Frontal cortex (tissue), 4 donors: ENCODE results near the gene SCAND1. TPM values are rescaled to one million over a fixed set of nuclear protein-coding genes. Genes with fewer than 3 reads are reported as not detected.

Source experiments
- DNase-seq, 2 donors: peaks; one replicate each; pipeline ENCODE4 v3.0.0; 2012; ENCODE audit warnings: low spot score in 2 of 2
- FAIRE-seq: peaks from 2 replicates; lab custom pipeline; 2012; peaks lifted over from hg19 to GRCh38; lab: Jason Lieb, UNC
- small RNA-seq: library from RNA; depleted of rRNA; stranded (forward); fragments of <200 nt; gene quantifications from one replicate; pipeline ENCODE3, GENCODE V24; 2014
- total RNA-seq: library from RNA; depleted of rRNA; stranded (reverse); fragments of >200 nt; gene quantifications from one replicate; pipeline ENCODE4 v1.2.3, GENCODE V29; 2014
- donor health status: control.
- donor health status: control.
- donor health status: control.

The SCAND1 gene
- total RNA-seq, 1 donor from 2014 or later: 33.8 TPM

DNA sequence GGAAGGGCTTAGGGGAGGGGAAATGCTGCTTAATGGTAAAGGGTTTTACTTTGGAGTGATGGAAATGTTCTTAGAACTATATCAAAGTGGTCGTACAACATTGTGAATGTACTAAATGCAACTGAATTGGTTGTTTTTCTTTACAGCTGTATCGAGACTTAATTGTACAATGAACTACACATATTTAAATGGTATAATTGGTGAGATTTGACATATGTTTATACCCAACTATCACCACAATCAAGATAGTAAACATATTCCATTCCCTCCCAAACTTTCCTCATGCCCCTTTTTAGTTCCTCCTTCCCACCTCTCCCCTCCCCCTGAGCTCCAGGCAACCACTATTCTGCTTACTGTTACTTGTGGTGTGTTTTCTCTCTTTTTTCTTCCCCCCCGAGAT lies 44.0 kb downstream of the SCAND1 start:
- no peak for DNase-seq
- no peak for FAIRE-seq

- no peak for FAIRE-seq
- no peak for DNase-seq
These were observed 44.5 kb downstream of the SCAND1 start for GRCh38 chr20:35909796-35910195.

GRCh38 chr20:35909176-35909575 lies 45.1 kb downstream of the SCAND1 start:
- no peak for FAIRE-seq

DNA sequence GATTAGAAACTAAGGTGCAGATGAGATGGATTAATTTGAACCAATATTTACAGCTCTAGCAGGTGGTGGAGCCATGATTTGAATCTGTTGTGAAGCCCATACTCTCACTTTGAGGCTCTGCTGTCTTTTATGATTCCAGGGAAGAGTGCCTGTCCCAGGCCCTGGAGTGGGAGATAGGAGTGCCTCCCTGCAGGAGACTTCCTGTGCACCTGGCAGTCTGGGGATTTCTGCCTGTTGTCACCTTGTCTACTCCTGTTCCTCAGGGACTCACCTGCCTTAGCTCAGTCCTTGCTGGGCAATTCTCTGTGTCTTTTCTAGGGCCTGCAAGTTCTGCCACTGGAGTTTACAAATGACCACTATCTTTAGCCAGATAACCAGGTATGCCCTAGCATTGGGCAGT lies 46.3 kb downstream of the SCAND1 start:
- no peak for FAIRE-seq
- no peak for DNase-seq

More at GRCh38 chr20:35909176-35909575, 45.1 kb downstream of the SCAND1 start:
- no peak for DNase-seq

- FAIRE-seq (no peak), DNase-seq (no peak)
These were observed 47.1 kb downstream of the SCAND1 start for GRCh38 chr20:35907017-35907701.

DNA sequence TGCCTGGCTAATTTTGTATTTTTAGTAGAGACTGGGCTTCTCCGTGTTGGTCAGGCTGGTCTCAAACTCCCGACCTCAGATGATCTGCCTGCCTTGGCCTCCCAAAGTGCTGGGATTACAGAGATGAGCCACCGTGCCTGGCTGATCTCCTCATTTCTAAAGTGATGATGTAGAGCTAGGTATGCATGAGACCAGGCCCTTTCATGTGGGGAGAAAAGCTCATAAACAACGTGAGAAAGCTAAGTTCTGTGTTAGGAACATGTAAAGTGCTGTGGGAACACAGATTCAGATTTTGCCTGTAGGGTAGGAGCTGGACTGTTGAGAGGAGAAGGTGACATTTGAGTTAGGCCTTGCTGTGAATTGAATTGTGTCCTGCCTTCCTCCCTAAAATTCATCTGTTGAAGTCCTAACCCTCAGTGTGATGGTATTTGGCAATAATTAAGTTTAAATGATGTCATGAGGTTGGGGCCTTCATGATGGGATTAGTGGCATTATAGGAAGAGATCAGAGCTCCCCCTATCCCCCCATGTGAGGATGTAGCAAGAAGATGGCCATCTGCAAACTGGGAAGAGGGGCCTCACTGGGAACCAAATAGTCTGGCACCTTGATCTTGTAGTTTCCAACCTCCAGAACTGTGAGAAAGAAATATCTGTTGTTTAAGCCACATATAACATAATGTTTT lies 49.2 kb downstream of the SCAND1 start:
- FAIRE-seq (no peak), DNase-seq (no peak)

GRCh38 chr20:35903843-35904242 lies 50.5 kb downstream of the SCAND1 start:
- no peak for DNase-seq
- FAIRE-seq: no peak

Small RNA genes lying within 50 kb of the gene (small RNA-seq; reads per million reads assigned to genes)
- not detected for gene RNU6-937P

Other genes starting within 250 kb of the SCAND1 start
- 450 TPM for gene RBM39, start 212.2 kb downstream of the SCAND1 start, total RNA-seq
- 53.8 TPM for gene PHF20, start 182.5 kb downstream of the SCAND1 start, total RNA-seq
- gene CNBD2, start 14.1 kb upstream of the SCAND1 start, total RNA-seq: 1.6 TPM
- 58.7 TPM for gene EPB41L1, start 200.2 kb upstream of the SCAND1 start, total RNA-seq